HG03439 (cell line): ENCODE data around the gene MAGEC3.
"Not testable (repeated sequence)": the region's sequence is repeated elsewhere in the genome, so short reads cannot be mapped to it uniquely, and the experiment has no call there.

Experiments
- ATAC-seq: cut with Tn5 transposase; IDR thresholded peaks from one replicate; pipeline ENCODE4 v1.9.1; 2021; ENCODE audit warnings: mild to moderate bottlenecking, moderate library complexity; ENCODE audit not compliant: unreplicated experiment

The MAGEC3 gene

GRCh38 chrX:141838016-141838415 lies at the start of gene MAGEC3:
Gene MAGEC3 (plus strand): TSS chrX:141838316. CDS start chrX:141838316, 0 bp downstream.
- no peak for ATAC-seq

GRCh38 chrX:141791856-141792255 lies 46.3 kb upstream of the MAGEC3 start:
- ATAC-seq = no peak

DNA sequence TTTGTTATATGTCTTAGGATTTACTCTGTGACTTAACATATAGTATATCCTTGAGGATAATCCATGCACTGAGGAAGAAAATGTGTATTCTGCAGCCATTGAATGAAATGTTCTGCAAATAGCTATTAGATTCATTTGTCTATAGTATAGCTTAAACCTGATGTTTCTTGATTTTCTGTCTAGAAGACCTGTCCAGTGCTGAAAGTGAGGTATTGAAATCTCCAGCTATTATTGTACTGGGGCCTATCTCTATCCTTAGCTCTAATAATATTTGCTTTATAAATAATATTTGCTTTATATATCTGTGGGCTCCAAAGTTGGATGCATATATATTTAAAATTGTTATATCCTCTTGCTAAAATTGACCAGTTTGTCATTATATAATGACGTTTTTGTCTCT lies 26.7 kb upstream of the MAGEC3 start:
- ATAC-seq = no peak

GRCh38 chrX:141814213-141814857 lies 23.8 kb upstream of the MAGEC3 start:
- no peak for ATAC-seq

DNA sequence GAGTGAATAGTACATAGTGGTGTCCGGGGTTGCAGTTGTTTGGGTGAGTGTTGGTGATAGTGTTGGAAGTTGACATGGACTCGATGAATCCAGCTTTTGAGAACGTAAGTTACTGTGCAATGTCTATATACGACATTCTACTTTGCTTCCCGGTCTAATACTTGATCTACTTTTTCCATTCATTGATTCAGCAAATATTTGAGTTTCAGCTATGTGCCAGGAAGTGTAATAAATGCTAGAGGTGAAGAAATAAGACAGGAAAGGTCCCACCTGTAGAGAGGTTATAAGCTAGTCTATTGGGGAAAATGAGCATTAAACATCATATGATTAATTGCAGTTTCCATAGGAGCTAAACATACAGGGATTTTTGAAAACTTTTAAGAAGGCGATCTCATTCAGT lies 22.2 kb upstream of the MAGEC3 start:
- ATAC-seq = no peak

DNA sequence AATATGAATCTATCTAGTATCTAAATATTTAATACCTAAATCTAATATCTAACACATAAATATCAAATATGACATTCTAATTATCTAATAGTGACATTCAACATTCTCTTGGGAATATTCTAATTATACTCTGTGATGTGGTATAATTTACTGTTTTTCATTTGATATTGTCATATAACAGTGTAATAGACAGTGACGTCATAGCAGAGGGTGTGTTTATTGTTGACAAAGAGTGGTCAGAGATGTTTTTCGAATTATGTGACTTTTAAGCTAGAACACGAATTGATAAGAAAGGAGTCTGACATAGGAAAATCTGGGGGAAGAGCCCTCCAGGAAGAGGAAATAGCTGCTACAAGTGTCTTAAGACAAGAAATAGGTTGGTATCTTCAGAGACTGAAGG lies 5.9 kb upstream of the MAGEC3 start:
- no peak for ATAC-seq

DNA sequence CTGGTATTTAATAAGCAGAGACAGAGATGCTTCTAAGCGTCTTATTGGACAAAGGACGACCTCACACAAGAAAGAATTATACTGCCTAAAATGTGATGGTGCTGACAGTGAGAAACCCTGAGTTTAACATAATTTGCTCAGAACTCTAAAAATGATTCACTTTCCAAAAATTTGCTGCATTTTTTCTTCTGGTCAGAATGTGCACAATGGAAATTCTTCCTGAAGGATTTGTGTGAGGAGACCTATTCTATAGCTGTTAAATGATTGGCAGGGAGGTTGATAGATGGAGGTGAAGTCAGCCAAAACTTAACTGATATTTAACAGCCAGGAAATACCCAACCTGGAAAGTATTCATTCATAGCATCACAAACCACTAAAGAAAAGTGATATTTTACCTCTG lies 1.7 kb downstream of the MAGEC3 start:
- no peak for ATAC-seq

GRCh38 chrX:141857479-141857878 lies 19.4 kb downstream of the MAGEC3 start:
- ATAC-seq = no peak

- ATAC-seq = no peak
Measured at GRCh38 chrX:141879616-141880015, 41.5 kb downstream of the MAGEC3 start.

- ATAC-seq = not testable (repeated sequence)
Measured at GRCh38 chrX:141888811-141889210, 50.7 kb downstream of the MAGEC3 start.

- ATAC-seq = no peak
Measured at GRCh38 chrX:141894733-141895132, 56.6 kb downstream of the MAGEC3 start.

DNA sequence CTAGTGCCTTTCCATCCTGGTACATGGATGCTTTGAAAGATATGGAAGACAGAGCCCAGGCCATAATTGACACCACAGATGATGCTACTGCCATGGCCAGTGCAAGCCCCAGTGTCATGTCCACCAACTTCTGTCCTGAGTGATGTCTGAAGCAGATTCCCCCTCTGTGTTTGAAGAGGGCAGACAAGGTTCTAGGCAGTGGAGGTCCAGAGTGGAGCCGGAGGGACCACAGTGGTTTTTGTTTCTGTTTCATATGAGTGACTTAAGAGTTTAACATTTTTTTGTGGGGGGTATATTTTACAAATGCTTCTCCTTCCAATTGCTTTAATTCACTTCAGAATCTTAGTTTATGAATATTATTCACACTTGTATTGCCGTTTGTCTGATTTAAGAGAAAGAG lies 59.6 kb downstream of the MAGEC3 start:
- ATAC-seq = no peak

DNA sequence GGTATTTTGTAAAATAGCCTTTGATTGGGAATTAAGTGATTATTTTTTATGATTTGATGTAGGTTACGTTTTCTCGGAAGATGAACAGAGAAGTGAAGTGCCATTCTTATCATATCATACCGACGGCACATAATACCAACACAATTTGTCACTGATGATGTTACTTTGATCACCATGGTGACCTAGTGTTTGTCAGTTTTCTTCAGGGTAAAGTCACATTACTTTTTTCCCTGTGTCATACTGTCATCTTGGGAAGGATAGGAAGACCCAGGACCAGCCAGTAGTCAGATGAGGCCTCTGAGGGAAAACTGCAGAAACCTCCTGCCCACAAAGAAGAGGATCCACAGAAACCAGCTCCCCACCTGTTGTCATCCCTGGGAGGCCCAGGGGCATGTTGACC lies 64.2 kb downstream of the MAGEC3 start:
- no peak for ATAC-seq

GRCh38 chrX:141903400-141904155 lies 65.5 kb downstream of the MAGEC3 start, which contains the start of gene MAGEC1:
Gene MAGEC1 (plus strand): TSS chrX:141903894. CDS start chrX:141905073, 1,179 bp downstream.
- no peak for ATAC-seq

- no peak for ATAC-seq
Measured at GRCh38 chrX:141904262-141904661, 66.1 kb downstream of the MAGEC3 start.

GRCh38 chrX:141917801-141918200 lies 79.7 kb downstream of the MAGEC3 start:
- no peak for ATAC-seq

DNA sequence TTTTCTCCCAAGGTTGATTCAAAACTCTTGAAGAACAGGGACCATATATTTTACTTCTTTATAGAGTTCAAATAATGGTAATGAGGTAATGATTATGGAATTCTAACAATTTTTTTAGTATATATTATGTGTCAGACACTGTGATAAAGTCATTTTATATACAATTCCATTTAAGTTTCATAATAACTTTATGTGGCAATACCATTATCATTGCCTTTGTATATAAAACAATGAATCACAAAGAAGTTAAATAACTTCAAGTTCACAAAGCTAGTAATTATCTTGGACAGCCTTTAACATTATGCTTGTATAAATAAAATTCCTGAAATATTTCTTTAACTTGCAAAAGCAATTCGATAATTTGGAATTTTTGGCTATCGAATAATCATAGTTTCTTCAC lies 86.2 kb downstream of the MAGEC3 start:
- no peak for ATAC-seq

- ATAC-seq = no peak
Measured at GRCh38 chrX:141928432-141928831, 90.3 kb downstream of the MAGEC3 start.

GRCh38 chrX:141934059-141934641 lies 96.0 kb downstream of the MAGEC3 start:
- no peak for ATAC-seq

GRCh38 chrX:141935645-141936044 lies 97.5 kb downstream of the MAGEC3 start:
- ATAC-seq = no peak

GRCh38 chrX:141936080-141936479 lies 98.0 kb downstream of the MAGEC3 start:
- ATAC-seq = no peak

- ATAC-seq = no peak
Measured at GRCh38 chrX:141941234-141941633, 103.1 kb downstream of the MAGEC3 start.
